ENCODE results near the gene PPP2R2C. TPM values are rescaled to one million over a fixed set of nuclear protein-coding genes. Genes with fewer than 3 reads are reported as not detected.

The PPP2R2C gene
- total RNA-seq, 1 experiment from 2014 or later: 26.7 TPM

DNA sequence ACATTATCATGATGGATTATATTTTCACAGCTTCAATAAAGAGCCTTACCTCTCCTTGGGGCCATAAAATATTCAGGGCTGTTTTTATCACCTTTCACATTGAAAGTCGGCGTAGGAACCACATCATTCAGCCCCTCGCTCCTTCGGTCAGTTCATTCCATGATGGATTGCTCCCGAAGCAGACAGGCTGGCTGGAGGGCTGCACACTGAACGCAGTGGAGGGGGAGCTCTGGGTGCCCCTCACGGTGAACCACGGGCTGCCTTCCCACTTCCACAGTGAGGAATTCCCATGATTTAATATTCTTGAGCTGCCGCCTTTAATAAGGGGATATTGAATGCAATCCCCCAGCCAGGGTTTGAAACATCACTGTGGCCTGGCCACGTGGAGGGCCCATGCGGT lies 16.0 kb downstream of the PPP2R2C start:
- in situ Hi-C loops (cut with HindIII; ENCODE audit: low pct_unique_long_range_greater_than_20kb, low sequenced_read_pairs): no loop called here
- no TSS peak for BruUV-seq (replicated peaks)
- DNase-seq (ENCODE audit: low read depth, low spot score): no peak
- POLR2A ChIA-PET: interaction anchor here (0.5 kb wide), 1 partner anchor 9 kb away, joined by 3 read pairs; no protein-coding TSS in a partner anchor
- CTCF ChIA-PET: no interaction called here
- Histone ChIP-seq H3K4me3 (ENCODE audit: low read depth in 2 of 2, low read length in 2 of 2) (no peak overlapping the region), H3K36me3 (ENCODE audit: control insufficient read depth, insufficient read depth, low read length) (no peaks in the 10 kb centered on the region), H3K27me3 (ENCODE audit: control insufficient read depth, insufficient read depth, low read length) (no peaks in the 10 kb centered on the region), H3K27ac (ENCODE audit: low read length) (no peak overlapping the region), H3K4me1 (ENCODE audit: control insufficient read depth, insufficient read depth, low read length) (no peaks in the 10 kb centered on the region), H3K9me3 (ENCODE audit: control insufficient read depth, insufficient read depth, low read depth, low read length) (no peaks in the 10 kb centered on the region)
- intact Hi-C loops (cut with micrococcal nuclease; ENCODE audit: unreplicated experiment): no loop called here
- ATAC-seq: no peak
- TF ChIP-seq, protein P1, sequence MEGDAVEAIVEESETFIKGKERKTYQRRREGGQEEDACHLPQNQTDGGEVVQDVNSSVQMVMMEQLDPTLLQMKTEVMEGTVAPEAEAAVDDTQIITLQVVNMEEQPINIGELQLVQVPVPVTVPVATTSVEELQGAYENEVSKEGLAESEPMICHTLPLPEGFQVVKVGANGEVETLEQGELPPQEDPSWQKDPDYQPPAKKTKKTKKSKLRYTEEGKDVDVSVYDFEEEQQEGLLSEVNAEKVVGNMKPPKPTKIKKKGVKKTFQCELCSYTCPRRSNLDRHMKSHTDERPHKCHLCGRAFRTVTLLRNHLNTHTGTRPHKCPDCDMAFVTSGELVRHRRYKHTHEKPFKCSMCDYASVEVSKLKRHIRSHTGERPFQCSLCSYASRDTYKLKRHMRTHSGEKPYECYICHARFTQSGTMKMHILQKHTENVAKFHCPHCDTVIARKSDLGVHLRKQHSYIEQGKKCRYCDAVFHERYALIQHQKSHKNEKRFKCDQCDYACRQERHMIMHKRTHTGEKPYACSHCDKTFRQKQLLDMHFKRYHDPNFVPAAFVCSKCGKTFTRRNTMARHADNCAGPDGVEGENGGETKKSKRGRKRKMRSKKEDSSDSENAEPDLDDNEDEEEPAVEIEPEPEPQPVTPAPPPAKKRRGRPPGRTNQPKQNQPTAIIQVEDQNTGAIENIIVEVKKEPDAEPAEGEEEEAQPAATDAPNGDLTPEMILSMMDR (IDR thresholded peaks at IDR 0.05): no peak
- TF ChIP-seq SIN3A (IDR thresholded peaks at IDR 0.05; ENCODE audit: borderline replicate concordance, insufficient read depth, low read depth, low read length) (no peak), TCF7L2 (IDR thresholded peaks at IDR 0.05; ENCODE audit: low read depth, low read length) (no peak), POLR2AphosphoS5 (IDR thresholded peaks at IDR 0.05; ENCODE audit: low read depth, low read length) (no peak)
- TF ChIP-seq, protein P2, sequence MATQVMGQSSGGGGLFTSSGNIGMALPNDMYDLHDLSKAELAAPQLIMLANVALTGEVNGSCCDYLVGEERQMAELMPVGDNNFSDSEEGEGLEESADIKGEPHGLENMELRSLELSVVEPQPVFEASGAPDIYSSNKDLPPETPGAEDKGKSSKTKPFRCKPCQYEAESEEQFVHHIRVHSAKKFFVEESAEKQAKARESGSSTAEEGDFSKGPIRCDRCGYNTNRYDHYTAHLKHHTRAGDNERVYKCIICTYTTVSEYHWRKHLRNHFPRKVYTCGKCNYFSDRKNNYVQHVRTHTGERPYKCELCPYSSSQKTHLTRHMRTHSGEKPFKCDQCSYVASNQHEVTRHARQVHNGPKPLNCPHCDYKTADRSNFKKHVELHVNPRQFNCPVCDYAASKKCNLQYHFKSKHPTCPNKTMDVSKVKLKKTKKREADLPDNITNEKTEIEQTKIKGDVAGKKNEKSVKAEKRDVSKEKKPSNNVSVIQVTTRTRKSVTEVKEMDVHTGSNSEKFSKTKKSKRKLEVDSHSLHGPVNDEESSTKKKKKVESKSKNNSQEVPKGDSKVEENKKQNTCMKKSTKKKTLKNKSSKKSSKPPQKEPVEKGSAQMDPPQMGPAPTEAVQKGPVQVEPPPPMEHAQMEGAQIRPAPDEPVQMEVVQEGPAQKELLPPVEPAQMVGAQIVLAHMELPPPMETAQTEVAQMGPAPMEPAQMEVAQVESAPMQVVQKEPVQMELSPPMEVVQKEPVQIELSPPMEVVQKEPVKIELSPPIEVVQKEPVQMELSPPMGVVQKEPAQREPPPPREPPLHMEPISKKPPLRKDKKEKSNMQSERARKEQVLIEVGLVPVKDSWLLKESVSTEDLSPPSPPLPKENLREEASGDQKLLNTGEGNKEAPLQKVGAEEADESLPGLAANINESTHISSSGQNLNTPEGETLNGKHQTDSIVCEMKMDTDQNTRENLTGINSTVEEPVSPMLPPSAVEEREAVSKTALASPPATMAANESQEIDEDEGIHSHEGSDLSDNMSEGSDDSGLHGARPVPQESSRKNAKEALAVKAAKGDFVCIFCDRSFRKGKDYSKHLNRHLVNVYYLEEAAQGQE (IDR thresholded peaks at IDR 0.05; ENCODE audit: insufficient read depth in 1 of 2, low read depth in 2 of 2, low read length in 1 of 2): no peak

DNA sequence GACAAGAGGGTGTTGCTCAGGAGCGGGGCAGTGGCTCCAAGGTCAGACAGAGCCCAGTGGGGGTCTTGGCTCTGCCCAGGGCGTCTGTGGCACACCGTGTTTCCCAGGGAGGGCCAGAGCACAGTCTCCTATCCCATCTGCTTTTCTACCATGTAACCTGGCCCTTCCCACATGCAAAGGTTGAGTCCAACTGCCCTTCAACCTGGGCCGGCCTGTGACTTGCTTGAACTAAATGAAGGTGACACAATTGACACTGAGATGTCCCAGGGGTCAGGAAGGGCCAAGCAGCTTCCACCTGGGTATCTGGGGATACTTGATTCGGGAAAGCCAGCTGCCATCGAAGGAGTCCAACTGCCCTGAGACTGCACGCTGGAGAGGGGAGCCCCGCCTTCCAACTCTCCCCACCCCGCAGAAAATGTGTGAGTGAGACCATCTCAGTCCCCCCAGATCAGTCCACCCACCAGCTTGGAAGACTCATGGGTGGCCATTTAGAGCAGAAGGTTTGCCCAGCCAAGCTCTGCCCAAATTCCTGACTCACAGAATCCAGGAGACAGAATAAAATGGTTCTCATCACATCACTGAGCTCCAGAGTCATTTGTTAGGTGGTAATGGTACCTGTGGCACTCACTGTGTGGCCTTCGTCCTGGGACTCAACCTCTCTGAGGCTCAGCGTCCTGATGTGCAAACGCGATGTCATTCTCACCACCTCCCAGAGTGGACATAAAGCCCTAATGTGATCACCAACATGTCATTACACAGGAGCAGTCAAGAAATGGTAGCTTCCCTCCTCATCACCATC lies 18.1 kb downstream of the PPP2R2C start:
- intact Hi-C loops (cut with micrococcal nuclease; ENCODE audit: unreplicated experiment): no loop called here
- no peak for TF ChIP-seq POLR2AphosphoS5 (IDR thresholded peaks at IDR 0.05; ENCODE audit: low read depth, low read length)
- TF ChIP-seq, protein P2 (IDR thresholded peaks at IDR 0.05; ENCODE audit: insufficient read depth in 1 of 2, low read depth in 2 of 2, low read length in 1 of 2): no peak
- TF ChIP-seq, protein P1 (IDR thresholded peaks at IDR 0.05): no peak
- no peak for TF ChIP-seq TCF7L2 (IDR thresholded peaks at IDR 0.05; ENCODE audit: low read depth, low read length)
- no peak for TF ChIP-seq SIN3A (IDR thresholded peaks at IDR 0.05; ENCODE audit: borderline replicate concordance, insufficient read depth, low read depth, low read length)
- no peak for ATAC-seq
- ChIA-PET POLR2A (interaction anchor here (0.7 kb wide), 1 partner anchor 15 kb away, joined by 8 read pairs; no protein-coding TSS in a partner anchor), CTCF (no interaction called here)
- in situ Hi-C loops (cut with HindIII; ENCODE audit: low pct_unique_long_range_greater_than_20kb, low sequenced_read_pairs): no loop called here
- Histone ChIP-seq H3K36me3 (ENCODE audit: control insufficient read depth, insufficient read depth, low read length) (no peaks in the 10 kb centered on the region), H3K27me3 (ENCODE audit: control insufficient read depth, insufficient read depth, low read length) (no peaks in the 10 kb centered on the region), H3K4me3 (ENCODE audit: low read depth in 2 of 2, low read length in 2 of 2) (no peak overlapping the region), H3K27ac (ENCODE audit: low read length) (no peak overlapping the region), H3K4me1 (ENCODE audit: control insufficient read depth, insufficient read depth, low read length) (no peaks in the 10 kb centered on the region), H3K9me3 (ENCODE audit: control insufficient read depth, insufficient read depth, low read depth, low read length) (no peaks in the 10 kb centered on the region)
- DNase-seq (ENCODE audit: low read depth, low spot score): no peak
- no TSS peak for BruUV-seq (replicated peaks)
